Fibroblast of lung (primary cell): Measurements from ENCODE around the gene URAD. TPM values are rescaled to one million over a fixed set of nuclear protein-coding genes. Genes with fewer than 3 reads are reported as not detected.

Source experiments
- DNase-seq, 2 donors: peaks; one replicate each; pipeline versions ENCODE4 v3.0.0 to v3.0.0-alpha.2; 2010; ENCODE audit warnings: low read depth in 2 of 2
- H2AFZ ChIP-seq: 2 replicates; pipeline ENCODE4 v1.5.1; 2012; ENCODE audit warnings: low read length, control low read depth, inconsistent platforms
- H3K27ac ChIP-seq: 2 replicates; pipeline ENCODE4 v1.5.1; 2011; ENCODE audit warnings: low read length, control low read depth; ENCODE audit not compliant: insufficient read depth
- H3K27me3 ChIP-seq: 2 replicates; pipeline ENCODE4 v1.5.1; 2011; ENCODE audit warnings: mild to moderate bottlenecking, low read length; ENCODE audit not compliant: control insufficient read depth, insufficient read depth
- H3K36me3 ChIP-seq: 2 replicates; pipeline ENCODE4 v1.5.1; 2011; ENCODE audit warnings: low read length; ENCODE audit not compliant: control insufficient read depth, insufficient read depth
- H3K4me1 ChIP-seq: 2 replicates; pipeline ENCODE4 v1.5.1; 2011; ENCODE audit warnings: low read length; ENCODE audit not compliant: control insufficient read depth, insufficient read depth; ENCODE audit errors: extremely low read depth
- H3K4me2 ChIP-seq: 2 replicates; pipeline ENCODE4 v1.5.1; 2011; ENCODE audit warnings: low read length, control low read depth; ENCODE audit not compliant: insufficient read depth; ENCODE audit errors: extremely low read depth
- H3K4me3 ChIP-seq, 4 experiments: fragments of 200-600 bp in 1 of 4; sonication (generic) in 1 of 4; replicated peaks in 1 of 4; 2 replicates each; pipeline ENCODE4 v1.5.1; 2011 to 2016; ENCODE audit warnings: low read length in 4 of 4, low read depth in 3 of 4, mild to moderate bottlenecking in 3 of 4, control low read depth in 2 of 4, inconsistent platforms in 1 of 4, mixed read lengths in 1 of 4; ENCODE audit not compliant: insufficient read depth in 1 of 4; ENCODE audit errors: control extremely low read depth in 1 of 4
- H3K79me2 ChIP-seq: 2 replicates; pipeline ENCODE4 v1.5.1; 2012; ENCODE audit warnings: mild to moderate bottlenecking, low read length, inconsistent platforms; ENCODE audit not compliant: control insufficient read depth, insufficient read depth
- H3K9ac ChIP-seq: 2 replicates; pipeline ENCODE4 v1.5.1; 2011; ENCODE audit warnings: mild to moderate bottlenecking, low read length, control low read depth; ENCODE audit not compliant: insufficient read depth
- H3K9me3 ChIP-seq: 2 replicates; pipeline ENCODE4 v1.5.1; 2012; ENCODE audit warnings: low read depth, low read length; ENCODE audit not compliant: control insufficient read depth, insufficient read depth
- H4K20me1 ChIP-seq: 2 replicates; pipeline ENCODE4 v1.5.1; 2011; ENCODE audit warnings: low read length; ENCODE audit not compliant: control insufficient read depth, insufficient read depth; ENCODE audit errors: extremely low read depth
- CTCF ChIP-seq, 2 donors: IDR thresholded peaks in 1 of 2; conservative IDR thresholded peaks in 1 of 2; 1 replicate in 1 of 2; 2 replicates in 1 of 2; pipeline ENCODE4 v1.5.1; 2011 to 2012; ENCODE audit warnings: low read length in 2 of 2, control low read depth in 1 of 2, inconsistent platforms in 1 of 2, low read depth in 1 of 2, mild to moderate bottlenecking in 1 of 2
- EZH2 ChIP-seq: IDR thresholded peaks from 2 replicates; pipeline ENCODE4 v1.5.1; 2012; ENCODE audit warnings: low read length, control low read depth, mild to moderate bottlenecking; ENCODE audit errors: missing control alignments
- polyA plus RNA-seq, 2 donors: library from polyadenylated mRNA; depleted of rRNA in 1 of 2; stranded (reverse) in 1 of 2; unstranded in 1 of 2; fragments of >200 nt; gene quantifications; 2 replicates each; pipeline ENCODE4 v1.2.1, GENCODE V29; 2011 to 2012; ENCODE audit warnings: missing spikeins in 1 of 2
- total RNA-seq: library from RNA; depleted of rRNA; stranded (reverse); fragments of >200 nt; gene quantifications from 2 replicates; pipeline ENCODE4 v1.2.1, GENCODE V29; 2014

The URAD gene
- total and polyA plus RNA-seq, 2 donors (not counting 1 experiment from before 2014, with no cell fraction given) = not detected

GRCh38 chr13:27969866-27970229 lies 18.6 kb downstream of the URAD start:
- peaks cover 72% of the 10 kb centered on the region for H3K27me3 ChIP-seq
- no peak for DNase-seq
- H3K27ac ChIP-seq = no peak overlapping the region
- no peak overlapping the region for H3K4me2 ChIP-seq
- no peaks in the 10 kb centered on the region for H4K20me1 ChIP-seq
- no peaks in the 10 kb centered on the region for H3K9me3 ChIP-seq
- no peak overlapping the region for H3K9ac ChIP-seq
- TF ChIP-seq CTCF (conservative IDR thresholded peaks at IDR 0.05 in 1 of 2, IDR thresholded peaks at IDR 0.05 in 1 of 2; ENCODE audit: low read depth in 1 of 2, low read length in 2 of 2) (no peak), EZH2 (no peak)
- H2AFZ ChIP-seq = no peak overlapping the region
- no peaks in the 10 kb centered on the region for H3K36me3 ChIP-seq
- H3K79me2 ChIP-seq = no peaks in the 10 kb centered on the region
- no peak overlapping the region for H3K4me3 ChIP-seq
- no peaks in the 10 kb centered on the region for H3K4me1 ChIP-seq

- H3K27me3 ChIP-seq = peaks cover 78% of the 10 kb centered on the region
Observed at GRCh38 chr13:27969082-27969865, 19.2 kb downstream of the URAD start, which contains the start of gene CDX2. TSS of gene CDX2 (minus strand) at chr13:27969315. CDS start at chr13:27969006, 309 bp downstream.

More at GRCh38 chr13:27969082-27969865, 19.2 kb downstream of the URAD start, which contains the start of gene CDX2:
- Histone ChIP-seq H2AFZ (no peak within 1 kb of the TSS), H3K9ac (no peak within 1 kb of the TSS), H3K4me1 (no peaks in the 10 kb centered on the region), H3K4me3 (no peak within 1 kb of the TSS), H3K36me3 (no peaks in the 10 kb centered on the region), H4K20me1 (no peaks in the 10 kb centered on the region), H3K79me2 (no peaks in the 10 kb centered on the region), H3K4me2 (no peak within 1 kb of the TSS), H3K27ac (no peak within 1 kb of the TSS), H3K9me3 (no peaks in the 10 kb centered on the region)
- no peak for DNase-seq
- no peak for TF ChIP-seq EZH2
- TF ChIP-seq CTCF (conservative IDR thresholded peaks at IDR 0.05 in 1 of 2, IDR thresholded peaks at IDR 0.05 in 1 of 2; ENCODE audit: low read depth in 1 of 2, low read length in 2 of 2) = no peak
